NT2/D1 (cell line): ENCODE measurements around the gene CST4.

Source experiments
- SUZ12 ChIP-seq: IDR thresholded peaks from 2 replicates; pipeline ENCODE4 v1.6.1; 2011; ENCODE audit not compliant: insufficient read length, insufficient read depth; ENCODE audit errors: extremely low read depth
- YY1 ChIP-seq: IDR thresholded peaks from 2 replicates; pipeline ENCODE4 v1.6.1; 2011; ENCODE audit not compliant: insufficient read length, insufficient read depth
- ZNF274 ChIP-seq: IDR thresholded peaks from 2 replicates; pipeline ENCODE4 v1.6.1; 2011; ENCODE audit warnings: mild to moderate bottlenecking, low read depth, low read length

GRCh38 chr20:23647346-23647745, 41.5 kb downstream of the CST4 start:
- TF ChIP-seq ZNF274 (no peak), YY1 (no peak), SUZ12 (no peak)
